ENCODE results near the gene ADAP1. TPM values are rescaled to one million over a fixed set of nuclear protein-coding genes. Genes with fewer than 3 reads are reported as not detected.

ADAP1 gene
- total RNA-seq, 1 experiment from 2014 or later = 6.2 TPM

- no peak for DNase-seq
- TF ChIP-seq CTCF (conservative IDR thresholded peaks at IDR 0.05) = no peak
- Histone ChIP-seq H2AK5ac (ENCODE audit: insufficient read length, low read length) (no peak overlapping the region), H3K9ac (ENCODE audit: extremely low read depth, insufficient read length, low read length) (no peak overlapping the region), H2AFZ (ENCODE audit: low read length) (no peak overlapping the region), H3K79me2 (ENCODE audit: insufficient read depth, low read length) (no peaks in the 10 kb centered on the region), H3K14ac (ENCODE audit: insufficient read depth, low read length) (no peak overlapping the region), H3K23ac (ENCODE audit: insufficient read length, low read depth, low read length) (no peak overlapping the region), H2BK12ac (ENCODE audit: insufficient read length, low read depth, low read length) (no peak overlapping the region), H4K91ac (ENCODE audit: insufficient read length, low read depth, low read length) (no peak overlapping the region), H4K20me1 (ENCODE audit: control insufficient read depth, insufficient read depth, insufficient read length) (no peaks in the 10 kb centered on the region), H3K27ac (ENCODE audit: insufficient read length, low read depth, low read length) (no peak overlapping the region), H4K5ac (ENCODE audit: insufficient read length, low read depth, low read length) (no peak overlapping the region), H3K4me2 (ENCODE audit: insufficient read depth, insufficient read length, low read length) (no peak overlapping the region), H3K56ac (ENCODE audit: insufficient read length, low read depth, low read length) (no peak overlapping the region), H4K8ac (replicated peaks; ENCODE audit: insufficient read length, low read depth, low read length) (no peak overlapping the region), H3K4me1 (ENCODE audit: insufficient read depth, low read length) (no peaks in the 10 kb centered on the region), H3K18ac (ENCODE audit: insufficient read length, low read depth, low read length) (no peak overlapping the region), H3K79me1 (ENCODE audit: insufficient read depth, low read depth, low read length, poor library complexity, severe bottlenecking) (no peaks in the 10 kb centered on the region), H2BK15ac (ENCODE audit: low read depth, low read length) (no peak overlapping the region), H3K23me2 (ENCODE audit: insufficient read length, low read depth, low read length, poor library complexity, severe bottlenecking) (no peaks in the 10 kb centered on the region), H3K27me3 (ENCODE audit: insufficient read depth, low read length) (no peaks in the 10 kb centered on the region), H2BK120ac (ENCODE audit: low read depth, low read length, poor library complexity, severe bottlenecking) (no peak overlapping the region), H3K4ac (ENCODE audit: low read depth, low read length) (no peak overlapping the region), H2BK20ac (ENCODE audit: low read depth, low read length, poor library complexity, severe bottlenecking) (no peak overlapping the region), H2BK5ac (ENCODE audit: insufficient read length, low read length) (no peak overlapping the region), H3T11ph (ENCODE audit: low read length) (no peak overlapping the region), H3K9me3 (ENCODE audit: control insufficient read depth, low read depth, low read length) (no peaks in the 10 kb centered on the region)
- Mint-ChIP-seq H3K27me3 (ENCODE audit: low read depth) (no peaks in the 10 kb centered on the region; the same call in 1 of the 2 replicates), H3K4me3 (no peak overlapping the region), H3K4me1 (peaks cover 4 to 6% of the 10 kb centered on the region in 2 experiments; a peak in 3 of 4 replicates), H3K36me3 (ENCODE audit: insufficient read depth in 1 of 3, low read depth in 3 of 3) (no peaks in the 10 kb centered on the region), H3K9me3 (no peaks in the 10 kb centered on the region; a peak in 1 of 5 replicates), H3K27ac (peak overlapping the region in 1 of 3 experiments; percentile 44; a peak in 1 of 7 replicates)
- WGBS (ENCODE audit: extremely low coverage, insufficient read length, low lambda C conversion rate) = no CpG with 5 or more reads among the region's 15 CpGs
Measured at GRCh38 chr7:921071-921461, 33.4 kb downstream of the ADAP1 start.

Measured in H9 (cell line).